NCI-H187 (cell line): ENCODE results near the gene ARRDC2.
"Not testable (repeated sequence)": the region's sequence is repeated elsewhere in the genome, so short reads cannot be mapped to it uniquely, and the experiment has no call there.

Source experiments
- DNase-seq, 2 experiments: peaks; one replicate each; lab custom pipeline; 2025; lab: John Stamatoyannopoulos, UW

Gene ARRDC2

GRCh38 chr19:18007917-18008673 lies at the start of gene ARRDC2:
Gene ARRDC2 (plus strand): TSS chr19:18008170. CDS start chr19:18008311, 141 bp downstream.
- DNase-seq: peak; percentile 8 to 30

- no peak for DNase-seq
Observed at GRCh38 chr19:17963936-17964691, 43.9 kb upstream of the ARRDC2 start.

- DNase-seq: no peak
Observed at GRCh38 chr19:17965370-17966128, 42.4 kb upstream of the ARRDC2 start.

GRCh38 chr19:17966129-17966483 lies 41.9 kb upstream of the ARRDC2 start:
- DNase-seq: no peak

- no peak for DNase-seq
Observed at GRCh38 chr19:17966550-17967256, 41.3 kb upstream of the ARRDC2 start, which contains the start of gene KCNN1. Gene KCNN1 (plus strand): TSS chr19:17967107. CDS start chr19:17973889, 6,782 bp downstream.

GRCh38 chr19:17967257-17968051 lies 40.5 kb upstream of the ARRDC2 start:
- DNase-seq: no peak

GRCh38 chr19:17968362-17968761 lies 39.6 kb upstream of the ARRDC2 start:
- DNase-seq: no peak

GRCh38 chr19:17969096-17969792 lies 38.7 kb upstream of the ARRDC2 start:
- no peak for DNase-seq

GRCh38 chr19:17972230-17972629 lies 35.7 kb upstream of the ARRDC2 start:
- no peak for DNase-seq

- DNase-seq: no peak
Observed at GRCh38 chr19:17973759-17974158, 34.2 kb upstream of the ARRDC2 start.

- no peak for DNase-seq
Observed at GRCh38 chr19:17974551-17974950, 33.4 kb upstream of the ARRDC2 start.

- DNase-seq: no peak
Observed at GRCh38 chr19:17975032-17975431, 32.9 kb upstream of the ARRDC2 start.

GRCh38 chr19:17977021-17977420 lies 30.9 kb upstream of the ARRDC2 start:
- DNase-seq: no peak

- DNase-seq: no peak
Observed at GRCh38 chr19:17977488-17977887, 30.5 kb upstream of the ARRDC2 start.

GRCh38 chr19:17981611-17982010 lies 26.4 kb upstream of the ARRDC2 start:
- DNase-seq: no peak

GRCh38 chr19:17982430-17982829 lies 25.5 kb upstream of the ARRDC2 start:
- DNase-seq: no peak

- no peak for DNase-seq
Observed at GRCh38 chr19:17985037-17985818, 22.7 kb upstream of the ARRDC2 start.

- DNase-seq: not testable (repeated sequence)
Observed at GRCh38 chr19:17986569-17986968, 21.4 kb upstream of the ARRDC2 start.

- no peak for DNase-seq
Observed at GRCh38 chr19:17988161-17988560, 19.8 kb upstream of the ARRDC2 start.
